ENCODE measurements around the gene RGS8. TPM values are rescaled to one million over a fixed set of nuclear protein-coding genes. Genes with fewer than 3 reads are reported as not detected.

The RGS8 gene
- total RNA-seq, 1 experiment from 2014 or later = 0.66 TPM

GRCh38 chr1:182662121-182662890 is 22.1 kb downstream of the RGS8 start (continued):
- TF ChIP-seq RELA (CRISPR knock-in tag; IDR thresholded peaks at IDR 0.05; ENCODE audit: borderline replicate concordance) (no peak), ZNF532 (CRISPR knock-in tag; IDR thresholded peaks at IDR 0.05; ENCODE audit: borderline replicate concordance) (no peak), CBFB (CRISPR knock-in tag; IDR thresholded peaks at IDR 0.05; ENCODE audit: low read depth) (no peak), ZSCAN18 (CRISPR knock-in tag; IDR thresholded peaks at IDR 0.05) (no peak), MAX (CRISPR knock-in tag; IDR thresholded peaks at IDR 0.05) (no peak)

- Mint-ChIP-seq H3K4me3 (no peak overlapping the region), H3K27me3 (ENCODE audit: low read depth) (no peaks in the 10 kb centered on the region; the same call in 1 of the 2 replicates), H3K36me3 (no peaks in the 10 kb centered on the region), H3K27ac (no peak overlapping the region), H3K9me3 (no peaks in the 10 kb centered on the region), H3K4me1 (peaks cover 39% of the 10 kb centered on the region)
- ATAC-seq (no peak; the same call in 1 of the 2 replicates), DNase-seq (ENCODE audit: low spot score) (no peak)
- no peak for TF ChIP-seq NFATC4 (CRISPR knock-in tag; IDR thresholded peaks at IDR 0.05)
- TF ChIP-seq CREM (CRISPR knock-in tag; IDR thresholded peaks at IDR 0.05) = no peak
- TF ChIP-seq JAZF1 (CRISPR knock-in tag; IDR thresholded peaks at IDR 0.05) = no peak
- no peak for TF ChIP-seq HMGA2 (CRISPR knock-in tag; IDR thresholded peaks at IDR 0.05)
- TF ChIP-seq MYBL2 (CRISPR knock-in tag; IDR thresholded peaks at IDR 0.05) = no peak
- ChIA-PET POLR2A (no interaction called here), CTCF (interaction anchor here (1.0 to 6.4 kb wide), 3 partner anchors 9 to 129 kb away, joined by 3 to 28 read pairs (median 4); no protein-coding TSS in a partner anchor)
Observed at GRCh38 chr1:182658055-182658454, 26.3 kb downstream of the RGS8 start.

- Mint-ChIP-seq H3K4me1 (peaks cover 27% of the 10 kb centered on the region), H3K4me3 (no peak overlapping the region), H3K27ac (no peak overlapping the region), H3K36me3 (no peaks in the 10 kb centered on the region), H3K27me3 (ENCODE audit: low read depth) (no peaks in the 10 kb centered on the region; the same call in 1 of the 2 replicates), H3K9me3 (no peaks in the 10 kb centered on the region)
- POLR2A ChIA-PET = no interaction called here
- DNase-seq (ENCODE audit: low spot score) (no peak), ATAC-seq (no peak)
- CTCF ChIA-PET = interaction anchor here (0.5 to 1.3 kb wide), 2 partner anchors 69 to 125 kb away, joined by 4 to 6 read pairs; no protein-coding TSS in a partner anchor
- no peak for TF ChIP-seq TP53 (CRISPR knock-in tag; IDR thresholded peaks at IDR 0.05)
Observed at GRCh38 chr1:182656842-182657397, 27.5 kb downstream of the RGS8 start.

DNA sequence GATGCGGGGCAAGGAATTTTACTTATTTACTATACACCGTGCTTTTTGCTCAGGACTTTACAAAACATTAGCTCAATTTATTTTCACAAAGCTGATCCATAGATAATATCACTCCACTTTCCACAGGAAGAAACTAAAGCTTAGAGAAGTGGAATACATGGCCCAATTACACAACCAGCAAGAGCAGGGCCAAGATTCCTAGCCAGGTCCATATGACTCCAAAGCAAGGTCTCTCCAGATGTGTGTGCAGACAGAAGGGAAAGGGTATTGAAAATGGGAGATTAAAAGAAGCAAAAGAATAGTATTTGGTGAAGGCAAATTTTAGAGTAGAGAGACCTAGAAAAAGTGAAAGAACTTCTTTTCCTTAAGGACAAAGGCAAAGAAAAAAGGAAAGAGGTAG is 30.4 kb downstream of the RGS8 start:
- CTCF ChIA-PET = interaction anchor here (0.9 kb wide), 1 partner anchor 46 kb away, joined by 3 read pairs; no protein-coding TSS in a partner anchor
- H3K27ac Mint-ChIP-seq = no peak overlapping the region
- POLR2A ChIA-PET = no interaction called here
- no peak for ATAC-seq
- H3K4me3 Mint-ChIP-seq = no peak overlapping the region
- no peaks in the 10 kb centered on the region; the same call in 1 of the 2 replicates for H3K27me3 Mint-ChIP-seq (ENCODE audit: low read depth)
- DNase-seq (ENCODE audit: low spot score) = no peak
- peaks cover 16% of the 10 kb centered on the region for H3K4me1 Mint-ChIP-seq
- H3K9me3 Mint-ChIP-seq = no peaks in the 10 kb centered on the region
- no peaks in the 10 kb centered on the region for H3K36me3 Mint-ChIP-seq
- TF ChIP-seq CTCF (IDR thresholded peaks at IDR 0.05) = no peak
- no peak for TF ChIP-seq AFF4 (CRISPR knock-in tag; IDR thresholded peaks at IDR 0.05; ENCODE audit: borderline replicate concordance)
- no peak for TF ChIP-seq ATF3 (CRISPR knock-in tag; conservative IDR thresholded peaks at IDR 0.05)
- TF ChIP-seq MAX (CRISPR knock-in tag; IDR thresholded peaks at IDR 0.05) = no peak
- no peak for TF ChIP-seq ZNF671 (CRISPR knock-in tag; IDR thresholded peaks at IDR 0.05)

Measured in WTC11 (cell line).